Measurements from ENCODE around the gene C1orf21.

C1orf21 gene

DNA sequence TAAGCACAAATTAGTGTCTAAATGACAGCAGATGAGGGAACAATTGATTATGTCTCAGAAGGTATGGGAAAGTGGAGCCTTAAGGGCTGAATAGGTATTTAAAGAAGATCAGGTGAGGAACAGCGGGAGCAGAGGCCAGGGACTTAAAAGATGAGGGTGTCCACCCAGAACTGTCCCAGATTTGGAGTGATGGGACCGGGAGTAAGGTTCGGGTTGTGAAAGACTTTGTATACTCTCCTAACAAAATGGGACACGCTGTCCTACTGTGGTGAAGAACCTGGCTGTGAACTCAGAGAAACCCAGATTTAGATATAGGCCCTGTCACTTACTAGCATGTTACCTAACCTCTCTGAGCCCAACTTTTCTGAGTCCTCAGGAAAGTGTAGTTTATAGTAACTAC lies 140.6 kb downstream of the C1orf21 start:
- DNase-seq: no peak

DNA sequence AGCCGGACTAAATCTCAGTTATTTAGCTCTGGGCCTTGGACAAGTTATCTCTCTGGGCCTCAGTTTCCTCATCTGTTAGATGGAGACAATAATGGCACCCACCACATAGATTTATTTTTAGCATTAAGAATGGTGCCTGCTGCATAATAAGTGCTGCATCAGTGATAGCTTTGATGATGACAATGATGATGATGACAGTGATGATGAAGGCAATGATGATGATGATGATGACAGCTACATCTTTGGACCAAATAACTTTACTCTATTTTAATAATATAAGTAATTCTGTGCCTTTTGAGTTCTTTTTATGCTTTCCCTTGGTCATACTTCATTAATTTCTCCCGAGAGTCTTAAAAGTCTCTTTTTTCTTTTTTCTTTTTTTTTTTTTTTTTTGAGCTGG lies 143.4 kb downstream of the C1orf21 start:
- DNase-seq: no peak

DNA sequence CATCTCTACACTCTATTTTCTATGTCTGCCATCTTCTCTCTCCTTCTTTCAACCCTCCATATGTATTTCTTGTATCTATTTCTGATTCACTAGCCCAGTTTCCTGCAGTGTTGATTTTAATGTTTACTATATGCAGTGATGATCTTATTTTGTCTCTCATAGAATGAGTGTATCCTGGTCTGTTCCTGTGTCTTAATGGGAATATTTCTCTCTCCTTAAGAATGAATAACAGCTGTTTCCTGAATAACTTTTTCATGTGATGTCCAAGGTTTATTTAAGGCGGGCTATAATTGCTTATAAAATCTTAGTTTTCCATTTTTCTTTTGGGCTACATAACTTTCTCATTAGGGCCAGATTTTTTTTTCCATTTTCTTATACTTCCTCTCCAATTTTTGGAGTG lies 144.5 kb downstream of the C1orf21 start:
- no peak for DNase-seq

DNA sequence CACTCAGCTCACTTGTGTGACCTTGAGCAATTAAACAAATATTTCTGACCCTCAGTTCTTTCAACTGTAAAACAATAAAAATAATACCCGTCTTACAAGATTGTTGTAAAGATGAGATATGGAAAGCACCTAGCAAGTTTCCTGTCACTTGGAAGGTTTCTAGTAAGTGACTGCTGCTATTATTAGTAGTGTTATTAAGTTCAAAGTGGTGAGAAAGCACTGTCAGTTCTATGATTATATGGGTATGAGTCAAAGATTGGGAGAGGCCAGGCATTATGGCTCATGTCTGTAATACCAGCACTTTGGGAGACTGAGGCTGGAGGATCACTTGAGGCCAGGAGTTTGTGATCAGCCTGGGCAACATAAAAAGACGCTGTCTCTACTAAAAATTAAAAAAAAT lies 145.4 kb downstream of the C1orf21 start:
- no peak for DNase-seq

DNA sequence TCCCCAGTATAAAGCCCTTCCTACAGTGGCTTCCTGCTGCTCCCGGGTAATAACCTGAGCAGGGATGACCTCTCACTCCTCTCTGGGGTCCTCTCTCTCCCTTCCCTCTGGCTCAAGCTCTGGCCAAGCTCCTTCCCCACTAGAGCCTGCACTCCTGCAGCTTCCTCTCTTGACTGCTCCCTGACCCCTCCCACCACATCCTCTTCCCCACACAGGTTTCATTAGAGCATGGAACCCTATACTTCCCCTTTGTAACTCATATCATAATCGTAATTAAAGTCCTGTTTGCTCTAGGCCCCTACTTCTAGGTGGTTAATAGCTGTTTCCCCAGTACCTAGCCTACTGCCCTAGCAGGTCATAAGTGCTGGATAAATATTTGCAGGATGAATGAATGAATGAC lies 146.2 kb downstream of the C1orf21 start:
- DNase-seq: no peak

DNA sequence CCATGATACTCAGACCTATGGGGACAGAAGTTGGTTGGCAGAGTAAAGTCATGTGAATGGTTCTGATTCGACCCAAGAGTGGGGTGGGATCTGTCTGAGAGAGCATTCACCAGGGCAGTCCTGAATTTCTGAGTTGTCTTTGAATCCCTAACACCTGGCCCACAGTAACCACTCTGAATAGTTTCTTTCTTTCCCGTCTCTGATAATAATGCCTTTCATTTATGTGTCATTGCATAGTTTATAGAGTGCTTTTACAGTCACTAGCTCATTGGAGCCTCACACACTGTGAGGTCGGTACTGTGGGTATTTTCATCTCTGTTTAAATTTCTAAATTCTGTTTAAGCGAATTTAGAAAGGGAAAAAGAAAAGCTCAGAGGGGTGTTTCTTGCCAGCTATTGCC lies 147.1 kb downstream of the C1orf21 start:
- no peak for DNase-seq

DNA sequence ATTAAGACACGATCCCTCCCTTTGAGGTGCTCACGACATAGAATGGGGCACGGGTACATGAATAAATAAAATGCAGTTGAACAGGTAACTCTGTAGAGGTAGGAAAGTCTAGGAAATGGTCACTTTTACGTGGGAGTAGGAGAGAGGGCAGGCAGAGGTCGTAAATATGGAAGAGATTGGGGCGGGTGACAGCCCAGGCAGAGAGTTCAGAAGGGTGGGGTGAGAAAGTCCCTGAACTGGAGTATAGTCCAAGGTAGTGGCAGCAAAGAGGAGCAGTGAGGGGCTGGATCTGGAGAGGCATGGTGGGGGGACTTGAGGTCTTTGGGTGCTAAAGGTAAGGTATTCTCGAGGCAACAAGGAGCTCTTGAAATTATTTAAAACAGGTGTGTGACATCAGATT lies 147.9 kb downstream of the C1orf21 start:
- DNase-seq: no peak

DNA sequence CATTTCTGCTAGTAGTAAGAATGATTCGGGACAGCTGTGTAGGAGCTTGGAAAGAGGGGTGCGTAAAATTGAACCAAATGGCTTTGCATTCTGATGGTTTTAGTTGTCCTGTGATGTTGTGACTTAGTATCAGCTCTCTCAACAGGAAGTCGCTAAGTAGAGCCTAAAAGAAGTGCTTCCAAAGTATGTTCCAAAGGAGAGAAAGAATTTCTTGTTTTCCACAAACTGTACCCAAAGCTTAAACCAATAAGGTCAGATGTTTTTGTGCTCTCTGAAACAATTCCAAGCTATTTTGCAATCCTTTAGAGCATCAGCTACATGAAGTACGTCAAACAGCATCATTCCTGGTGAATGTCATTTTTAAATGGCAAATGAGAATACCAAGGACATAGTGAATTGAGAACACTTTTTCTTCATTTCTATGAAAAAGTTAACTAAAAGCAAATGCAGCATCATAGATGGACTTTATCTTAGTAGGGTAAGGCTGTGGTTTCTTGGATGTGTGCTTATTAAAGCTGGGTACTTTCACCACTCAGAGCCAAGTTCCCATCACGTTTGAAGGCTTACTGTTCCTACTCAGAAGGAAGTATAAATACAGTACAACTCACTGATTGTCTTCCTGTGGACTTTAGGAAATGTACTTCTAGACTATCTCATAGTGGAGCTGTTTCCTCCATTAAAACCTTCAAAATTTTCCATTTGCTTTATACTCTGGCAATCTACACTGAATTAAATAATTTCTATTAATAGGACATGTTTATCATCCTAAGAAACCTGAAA lies 148.6 kb downstream of the C1orf21 start:
- DNase-seq: peak; percentile 19

DNA sequence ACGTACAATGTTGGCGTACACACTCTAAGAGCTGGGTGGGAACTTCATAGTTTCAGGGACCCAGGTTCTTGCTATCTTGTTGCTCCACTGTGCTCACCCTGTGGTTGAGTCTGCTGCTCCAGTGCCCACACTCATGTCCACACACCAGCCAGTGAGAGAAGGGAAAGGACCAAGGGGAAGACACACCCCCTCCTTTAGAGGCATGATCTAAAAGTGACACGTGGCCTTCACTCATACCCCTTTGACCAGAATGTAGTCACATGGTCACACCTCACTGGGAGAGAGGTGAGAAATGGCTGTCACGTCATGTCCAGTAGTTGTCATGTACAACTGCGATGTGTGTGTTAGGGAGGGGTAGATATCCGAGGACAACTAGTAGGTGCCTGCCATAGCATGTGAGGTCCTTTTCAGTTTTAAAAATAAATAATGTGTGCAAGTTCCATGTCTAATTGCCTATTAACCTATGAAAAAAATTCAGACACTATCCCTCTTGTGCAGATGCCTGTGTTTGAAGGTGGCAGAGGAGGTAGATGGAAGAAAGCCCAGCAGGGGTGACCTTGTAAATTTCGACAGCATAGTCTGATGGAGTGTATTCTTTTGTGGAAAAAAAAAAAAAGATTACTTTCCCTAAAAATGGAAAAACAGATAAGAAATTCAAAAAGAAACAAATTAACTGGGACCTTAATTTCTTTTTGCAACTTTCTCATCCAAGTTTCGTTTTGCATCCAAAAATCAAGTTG lies 149.6 kb downstream of the C1orf21 start:
- DNase-seq: no peak

DNA sequence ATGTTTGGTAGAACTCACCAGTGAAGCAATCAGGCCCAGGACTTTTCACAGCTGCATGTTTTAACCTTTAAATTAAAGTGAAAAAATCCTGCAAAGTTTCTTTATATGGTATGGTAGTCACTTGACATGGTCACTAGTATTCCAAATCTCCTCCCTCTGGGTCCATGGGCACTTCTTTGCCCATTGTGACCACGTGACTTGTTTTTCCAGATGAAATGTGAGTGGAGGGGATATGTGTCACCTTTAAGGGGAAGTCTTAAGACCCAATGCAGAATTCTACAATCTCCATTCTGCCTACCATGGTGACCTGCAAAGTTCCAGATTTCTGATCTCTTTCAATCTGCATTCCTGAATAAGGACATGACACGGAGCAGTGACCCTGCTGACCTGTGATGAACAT lies 152.8 kb downstream of the C1orf21 start:
- DNase-seq: no peak

DNA sequence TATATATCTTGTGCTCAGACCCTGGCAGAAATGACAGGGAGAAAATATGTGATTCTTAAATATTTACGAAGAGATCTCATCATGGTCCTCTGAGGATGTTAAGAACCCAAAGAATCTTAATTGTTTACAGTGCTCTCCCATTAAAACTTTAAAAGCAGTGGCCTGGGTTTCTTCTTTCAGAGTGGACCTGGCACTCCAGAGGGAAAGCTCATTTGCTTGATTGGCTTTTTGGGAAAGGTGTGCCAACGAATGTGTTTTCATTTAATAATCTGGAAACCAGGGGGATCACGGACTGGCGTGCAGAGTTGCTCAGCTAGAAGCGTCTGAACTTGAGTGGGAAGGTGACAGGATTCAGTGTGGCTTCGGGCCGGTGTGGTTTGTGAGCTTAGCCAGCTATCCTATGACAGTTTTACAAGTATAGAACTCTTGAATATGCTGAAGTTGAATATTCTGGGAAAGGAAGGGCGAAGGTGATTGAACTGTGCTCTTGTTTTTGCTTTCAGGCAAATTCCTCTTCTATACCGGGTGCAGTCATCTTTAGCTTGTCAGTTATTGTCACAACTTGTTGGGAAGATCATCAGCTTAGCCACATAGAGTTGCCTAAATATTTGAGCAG lies 154.8 kb downstream of the C1orf21 start:
- DNase-seq: no peak

DNA sequence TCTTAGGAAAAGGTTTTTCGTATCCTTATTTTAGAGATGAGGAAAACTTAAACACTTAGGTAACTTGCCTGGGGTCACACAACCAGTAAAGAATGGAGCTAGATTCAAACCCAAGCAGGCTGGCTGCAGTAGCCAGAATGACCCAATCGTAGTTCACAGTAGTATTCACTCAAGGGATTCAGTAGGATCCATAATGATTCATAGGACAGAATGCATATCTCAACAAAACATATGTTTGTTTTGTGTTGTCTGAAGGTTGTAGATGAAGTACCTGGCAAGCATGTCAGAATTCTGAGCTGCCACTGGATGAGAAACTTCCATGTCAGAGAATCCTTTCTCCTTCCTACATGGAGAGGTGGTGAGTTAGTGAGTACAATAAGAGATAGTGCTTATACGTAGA lies 155.5 kb downstream of the C1orf21 start:
- no peak for DNase-seq

DNA sequence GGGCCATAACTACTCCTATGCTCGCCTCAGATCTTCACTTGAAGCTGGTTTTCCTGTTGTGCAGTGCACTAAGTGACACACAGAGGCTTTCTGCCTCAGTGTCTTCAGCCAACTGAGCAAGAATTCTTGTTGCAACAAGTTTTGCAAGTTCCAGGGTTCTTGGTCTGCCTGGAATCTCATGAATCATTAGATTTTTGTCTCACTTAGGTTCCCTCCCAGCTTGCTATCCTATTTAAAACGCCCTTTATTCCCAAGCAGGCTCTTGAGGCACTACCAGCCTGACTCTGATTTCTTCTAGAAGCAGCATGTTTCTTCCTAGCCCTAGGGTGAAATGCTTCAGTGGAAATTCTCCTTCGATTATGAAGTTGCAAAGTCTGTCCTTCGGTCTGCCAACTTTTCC lies 158.8 kb downstream of the C1orf21 start:
- DNase-seq: no peak

DNA sequence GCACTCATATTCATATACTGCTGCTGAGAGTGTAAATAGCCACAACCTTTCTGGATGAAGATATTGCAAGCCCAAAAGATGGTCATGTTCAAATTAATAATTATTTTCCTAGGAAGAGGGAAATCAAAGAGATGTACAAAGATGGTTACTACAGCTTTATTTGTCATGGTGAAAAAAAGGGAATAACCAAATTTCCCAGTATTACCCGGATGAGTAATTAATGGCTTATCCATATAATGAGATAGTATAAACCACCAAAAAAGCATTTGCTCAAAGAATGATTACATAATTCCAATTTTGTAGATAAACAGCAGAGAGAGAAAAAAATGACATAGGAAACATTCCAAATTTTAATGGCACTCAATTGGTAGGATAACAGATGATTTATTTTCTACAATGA lies 165.6 kb downstream of the C1orf21 start:
- DNase-seq: no peak

DNA sequence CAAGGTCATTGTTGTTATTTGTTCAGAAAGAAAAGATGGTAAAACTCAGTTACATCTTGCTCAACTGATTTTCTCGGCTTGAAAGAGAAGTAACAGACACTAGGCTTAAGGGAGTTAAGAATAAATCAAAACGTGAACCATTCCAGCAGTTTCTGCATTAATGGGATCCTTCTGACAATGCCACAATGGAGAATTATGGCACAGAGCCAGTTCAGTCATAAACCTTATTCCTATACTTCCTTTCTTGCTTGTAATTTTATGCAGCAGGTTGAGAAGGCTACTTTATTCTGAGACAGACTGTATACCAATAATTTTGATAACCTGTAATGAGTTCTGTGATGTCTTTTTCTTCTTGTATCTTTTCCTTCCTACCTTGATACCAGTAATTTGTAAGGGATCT lies 167.0 kb downstream of the C1orf21 start:
- DNase-seq: no peak

DNA sequence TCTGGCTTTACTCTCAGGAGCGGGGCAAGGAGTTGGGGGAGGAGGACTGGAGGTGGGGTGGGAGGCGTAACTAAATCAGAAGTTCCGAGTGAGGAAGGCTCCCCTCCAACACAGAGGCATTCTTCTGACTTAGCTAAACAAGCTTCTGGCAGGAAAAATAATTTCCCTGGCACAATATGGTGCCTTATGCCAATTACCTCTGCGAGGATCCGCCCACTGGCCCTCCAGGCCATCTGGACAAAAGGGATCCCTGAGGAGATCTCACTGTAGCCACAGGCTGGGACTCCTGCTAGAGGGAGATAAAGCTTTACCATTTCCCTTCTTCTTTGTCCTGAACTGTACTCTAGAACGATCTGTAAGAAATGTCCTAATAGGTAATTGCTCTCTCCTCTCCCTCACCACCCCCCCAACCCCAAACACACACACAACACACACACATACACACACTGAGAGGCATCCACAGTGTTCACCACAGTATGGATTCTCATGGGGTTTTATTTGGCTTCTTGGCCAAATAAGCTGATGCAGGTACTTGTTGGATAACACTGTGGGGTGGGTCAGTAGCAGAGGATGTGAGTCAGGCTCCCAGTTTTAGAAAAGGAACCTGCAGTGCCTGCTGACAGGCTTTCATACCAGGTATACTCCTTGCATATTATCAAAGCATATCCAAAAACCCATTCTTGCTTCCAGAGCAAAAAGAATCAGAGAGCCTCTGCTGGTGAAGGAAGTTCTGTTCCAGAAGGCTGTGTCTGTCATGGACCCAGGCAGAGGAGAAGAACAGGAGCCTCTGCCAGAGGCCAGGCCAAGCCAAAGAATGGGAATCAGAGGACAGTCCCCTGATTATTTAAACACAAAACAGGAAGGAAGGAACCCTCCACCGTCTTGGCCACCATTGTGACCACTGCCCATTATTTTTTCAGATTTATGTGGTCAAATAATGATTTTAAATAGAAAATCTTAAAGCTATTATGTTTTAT lies 169.1 kb downstream of the C1orf21 start:
- DNase-seq: no peak

DNA sequence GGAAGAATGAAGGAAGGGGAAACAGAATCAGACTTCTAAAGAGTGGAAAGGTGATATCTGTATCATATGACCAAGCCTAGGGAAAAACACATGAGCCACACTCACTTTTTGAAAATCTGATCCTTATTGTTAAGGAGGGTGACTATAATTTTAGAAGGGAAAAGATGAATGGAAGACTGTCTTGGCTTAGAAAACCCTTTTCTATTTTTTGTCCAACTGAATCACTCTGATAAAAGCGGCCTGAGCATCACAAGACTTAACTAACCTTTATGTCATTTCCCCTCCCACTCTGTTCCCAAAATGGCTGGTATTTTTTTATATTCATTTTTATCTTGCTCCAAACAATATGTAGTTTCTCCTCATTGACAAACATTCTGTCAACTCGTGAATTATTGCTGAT lies 169.8 kb downstream of the C1orf21 start:
- DNase-seq: no peak

DNA sequence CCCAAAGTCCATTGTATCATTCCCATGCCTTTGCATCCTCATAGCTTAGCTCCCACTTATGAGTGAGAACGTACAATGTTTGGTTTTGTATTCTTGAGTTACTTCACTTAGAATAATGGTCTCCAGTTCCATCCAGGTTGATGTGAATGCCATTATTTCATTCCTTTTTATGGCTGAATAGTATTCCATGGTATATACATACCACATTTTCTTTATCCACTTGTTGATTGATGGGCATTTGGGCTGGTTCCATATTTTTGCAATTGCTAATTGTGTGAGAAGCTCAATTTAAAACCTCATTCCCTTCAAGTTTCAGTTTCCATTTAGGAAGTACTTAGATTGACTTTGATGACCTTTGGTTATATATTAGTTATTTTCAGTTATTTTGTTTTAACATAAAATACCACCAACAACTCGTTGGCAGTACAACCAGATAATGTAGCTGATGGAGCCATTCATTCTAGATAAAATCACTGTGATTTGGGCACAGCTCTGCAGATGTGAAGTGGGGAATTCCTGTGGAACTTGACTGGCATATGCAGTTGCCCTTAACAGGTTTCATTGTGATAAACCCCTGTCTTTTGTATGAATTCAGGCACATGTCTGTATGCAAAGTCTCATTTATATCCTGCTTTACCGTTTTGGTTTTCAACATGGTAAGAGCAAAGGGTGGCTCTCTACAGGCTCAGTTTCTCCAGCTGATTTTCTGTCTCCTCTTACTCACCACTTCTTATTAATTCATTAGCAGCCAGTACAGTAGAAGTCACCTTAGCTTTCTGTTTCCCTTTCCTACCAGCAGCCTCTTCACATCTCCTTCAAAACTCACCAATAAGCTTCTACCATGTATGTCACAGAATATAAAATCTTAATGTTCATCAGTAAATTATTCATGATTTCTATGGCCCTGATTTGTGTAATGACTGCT lies 170.9 kb downstream of the C1orf21 start:
- DNase-seq: no peak

DNA sequence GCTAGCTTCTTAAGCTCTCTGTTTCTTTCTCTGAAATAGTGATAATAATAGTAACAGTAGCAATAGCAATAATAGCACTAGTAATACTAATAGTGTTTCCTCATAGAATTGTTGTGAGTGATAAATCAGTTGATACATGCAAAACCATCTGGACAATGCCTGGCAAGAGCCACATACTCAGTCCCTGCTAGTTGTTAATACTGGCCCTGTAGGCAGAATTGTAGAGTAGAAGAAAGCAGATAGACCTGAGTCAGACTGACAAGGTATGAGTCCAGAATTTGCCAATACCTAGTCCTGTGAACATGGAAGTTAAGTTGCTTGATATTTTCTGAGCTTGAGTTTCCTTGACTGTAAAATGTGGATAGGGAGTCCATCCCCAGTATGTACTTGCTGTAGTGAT lies 171.9 kb downstream of the C1orf21 start:
- DNase-seq: no peak

DNA sequence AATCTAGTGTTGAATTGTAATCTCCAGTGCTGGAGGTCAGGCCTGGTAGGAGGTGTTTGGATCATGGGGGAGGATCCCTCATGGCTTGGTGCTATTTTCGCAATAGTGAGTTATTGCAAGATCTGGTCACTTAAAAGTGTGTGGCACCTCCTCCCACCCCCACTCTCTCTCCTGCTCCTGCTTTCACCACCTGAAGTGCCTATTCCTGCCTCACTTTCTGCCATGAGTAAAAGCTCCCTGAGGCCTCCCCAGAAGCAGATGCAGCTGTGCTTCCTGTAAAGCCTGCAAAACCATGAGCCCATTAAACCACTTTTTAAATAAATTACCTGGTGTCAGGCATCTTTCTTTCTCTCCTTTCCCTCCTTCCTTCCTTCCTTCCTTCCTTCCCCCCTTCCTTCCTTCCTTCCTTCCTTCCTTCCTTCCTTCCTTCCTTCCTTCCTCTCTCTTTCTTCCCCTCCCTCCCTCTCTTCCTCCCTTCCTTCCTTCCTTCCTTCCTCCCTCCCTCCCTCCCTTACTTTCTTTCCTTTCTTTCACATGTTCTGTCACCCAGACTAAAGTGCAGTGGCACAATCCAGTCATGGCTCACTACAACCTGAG lies 172.4 kb downstream of the C1orf21 start:
- DNase-seq: no peak

DNA sequence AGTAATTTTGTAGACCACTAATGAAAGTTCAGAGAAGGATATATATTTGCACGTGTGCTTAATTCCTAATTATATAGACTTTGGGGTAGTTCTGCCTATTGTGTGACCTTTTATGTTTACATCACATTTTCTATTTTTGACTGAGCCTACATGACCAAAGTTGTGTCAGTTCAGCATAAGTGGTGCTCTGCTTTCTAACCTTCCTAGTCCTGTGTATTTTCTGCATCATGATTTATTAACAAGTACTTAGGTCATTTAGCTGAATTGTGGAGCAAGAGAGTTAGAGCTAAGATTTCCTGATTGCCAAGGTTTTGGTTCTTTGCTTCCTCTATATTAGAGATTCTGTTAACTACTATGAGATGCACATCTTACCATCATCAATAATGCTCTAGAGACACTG lies 176.0 kb downstream of the C1orf21 start:
- DNase-seq: no peak

Data from eye (tissue), 1 donor.